ENCODE measurements around the gene DYNLL2. TPM values are rescaled to one million over a fixed set of nuclear protein-coding genes. Genes with fewer than 3 reads are reported as not detected.
"Not testable (repeated sequence)": the region's sequence is repeated elsewhere in the genome, so short reads cannot be mapped to it uniquely, and the experiment has no call there.

Gene DYNLL2
- polyA plus RNA-seq (2013, experiment 1 of 2): 39.2 TPM
- polyA plus RNA-seq (2013, experiment 2 of 2): 45.1 TPM

GRCh38 chr17:58082870-58083490 is at the start of gene DYNLL2:
TSS of gene DYNLL2 (plus strand) at chr17:58083419. CDS start at chr17:58087091, 3,672 bp downstream.
- Histone ChIP-seq H3K27ac (ENCODE audit: low read depth, low read length) (peak within 1 kb of the TSS; percentile 86), H3K27me3 (ENCODE audit: insufficient read depth, low read length) (no peaks in the 10 kb centered on the region), H3K9me3 (ENCODE audit: insufficient read depth, low read depth, low read length) (no peaks in the 10 kb centered on the region), H3K9ac (ENCODE audit: low read depth, low read length) (peak within 1 kb of the TSS; percentile 88), H3K36me3 (ENCODE audit: insufficient read depth, low read length) (peaks cover 32% of the 10 kb centered on the region), H3K4me1 (ENCODE audit: insufficient read depth, low read length) (peaks cover 28% of the 10 kb centered on the region), H3K4me3 (ENCODE audit: low read length) (peak within 1 kb of the TSS; percentile 90)
- under 1% methylated on average over 40 of the region's 45 CpGs for WGBS

DNA sequence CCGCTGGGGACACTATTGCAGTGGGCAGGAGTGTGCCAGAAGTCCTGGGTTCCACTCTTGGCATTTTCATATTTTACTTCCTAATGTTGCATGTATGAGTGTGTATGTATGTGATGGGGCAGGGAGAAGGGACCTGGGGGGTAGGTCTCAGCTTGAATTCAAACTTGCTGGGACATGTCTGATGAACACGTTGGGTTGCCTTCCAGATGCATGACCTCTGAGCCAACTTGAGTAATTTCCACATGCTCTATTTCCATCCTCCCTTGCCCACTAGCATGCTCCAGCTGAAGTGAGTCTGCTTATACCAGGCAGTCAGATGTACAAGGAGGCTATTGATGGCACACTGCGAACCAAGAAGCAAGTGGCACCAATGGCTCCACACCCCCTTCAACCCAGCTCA is 43.2 kb upstream of the DYNLL2 start:
- no peaks in the 10 kb centered on the region for H3K36me3 ChIP-seq (ENCODE audit: insufficient read depth, low read length)
- no peaks in the 10 kb centered on the region for H3K9me3 ChIP-seq (ENCODE audit: insufficient read depth, low read depth, low read length)
- no peak overlapping the region for H3K9ac ChIP-seq (ENCODE audit: low read depth, low read length)
- H3K27ac ChIP-seq (ENCODE audit: low read depth, low read length): no peak overlapping the region
- WGBS: 97% methylated on average over 3 of the region's 3 CpGs
- no peak overlapping the region for H3K4me3 ChIP-seq (ENCODE audit: low read length)
- no peaks in the 10 kb centered on the region for H3K27me3 ChIP-seq (ENCODE audit: insufficient read depth, low read length)
- H3K4me1 ChIP-seq (ENCODE audit: insufficient read depth, low read length): no peaks in the 10 kb centered on the region

DNA sequence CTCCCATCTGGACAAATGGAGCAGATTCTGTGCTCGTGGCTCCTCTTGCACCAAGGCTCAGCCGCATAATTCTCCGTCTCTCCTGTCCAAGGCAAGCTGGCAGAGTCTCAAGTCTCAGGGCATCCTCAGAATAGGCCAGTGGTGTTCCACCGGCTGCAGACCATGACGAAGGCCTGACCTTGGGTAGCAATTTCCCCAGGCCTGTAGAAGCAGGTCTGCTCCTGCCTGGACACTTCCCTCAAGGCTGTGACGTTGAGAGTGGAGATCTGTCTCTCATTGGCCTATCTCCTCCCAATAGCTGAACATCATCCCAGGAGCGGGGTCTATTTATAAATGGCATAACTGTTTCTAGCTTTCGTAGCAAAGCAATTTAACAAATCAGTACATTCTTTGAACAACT is 42.8 kb upstream of the DYNLL2 start:
- WGBS: 93% methylated on average over 8 of the region's 8 CpGs
- Histone ChIP-seq H3K27ac (ENCODE audit: low read depth, low read length) (no peak overlapping the region), H3K9ac (ENCODE audit: low read depth, low read length) (no peak overlapping the region), H3K36me3 (ENCODE audit: insufficient read depth, low read length) (no peaks in the 10 kb centered on the region), H3K4me1 (ENCODE audit: insufficient read depth, low read length) (no peaks in the 10 kb centered on the region), H3K27me3 (ENCODE audit: insufficient read depth, low read length) (no peaks in the 10 kb centered on the region), H3K4me3 (ENCODE audit: low read length) (no peak overlapping the region), H3K9me3 (ENCODE audit: insufficient read depth, low read depth, low read length) (no peaks in the 10 kb centered on the region)

DNA sequence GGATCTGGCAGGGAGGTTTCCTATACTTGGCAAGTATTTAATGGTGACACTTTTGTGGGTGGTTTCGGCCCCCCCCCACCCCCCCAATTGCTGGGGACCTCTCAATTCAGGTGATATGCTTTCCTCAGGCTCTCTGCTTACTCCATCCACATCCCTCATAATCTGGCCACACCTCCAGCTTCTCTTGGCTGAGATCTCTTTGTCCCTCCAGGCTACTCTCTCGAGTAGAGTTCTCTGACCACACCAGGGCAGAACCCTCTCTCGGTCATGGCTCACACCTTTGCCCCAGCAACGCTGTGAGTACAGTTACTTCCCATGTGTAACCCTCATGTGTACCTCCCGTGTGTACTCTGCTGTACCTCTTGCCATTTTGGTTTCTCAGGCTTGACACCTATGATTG is 42.1 kb upstream of the DYNLL2 start:
- 83% methylated on average over 4 of the region's 5 CpGs for WGBS

GRCh38 chr17:58043221-58044181 is 39.7 kb upstream of the DYNLL2 start:
- no peak overlapping the region for H3K4me3 ChIP-seq (ENCODE audit: low read length)
- no peaks in the 10 kb centered on the region for H3K9me3 ChIP-seq (ENCODE audit: insufficient read depth, low read depth, low read length)
- H3K9ac ChIP-seq (ENCODE audit: low read depth, low read length): no peak overlapping the region
- 93% methylated on average over 5 of the region's 5 CpGs for WGBS
- no peak overlapping the region for H3K27ac ChIP-seq (ENCODE audit: low read depth, low read length)
- 0 out of 2 replicates have a peak, but pooled peaks cover 6% of the 10 kb centered on the region for H3K4me1 ChIP-seq (ENCODE audit: insufficient read depth, low read length)
- no peaks in the 10 kb centered on the region for H3K27me3 ChIP-seq (ENCODE audit: insufficient read depth, low read length)
- H3K36me3 ChIP-seq (ENCODE audit: insufficient read depth, low read length): no peaks in the 10 kb centered on the region

More for the DNA sequence above, 42.1 kb upstream of the DYNLL2 start:
- Histone ChIP-seq H3K9ac (ENCODE audit: low read depth, low read length) (no peak overlapping the region), H3K4me1 (ENCODE audit: insufficient read depth, low read length) (no peaks in the 10 kb centered on the region), H3K27me3 (ENCODE audit: insufficient read depth, low read length) (no peaks in the 10 kb centered on the region), H3K27ac (ENCODE audit: low read depth, low read length) (no peak overlapping the region), H3K36me3 (ENCODE audit: insufficient read depth, low read length) (no peaks in the 10 kb centered on the region), H3K4me3 (ENCODE audit: low read length) (no peak overlapping the region), H3K9me3 (ENCODE audit: insufficient read depth, low read depth, low read length) (no peaks in the 10 kb centered on the region)

DNA sequence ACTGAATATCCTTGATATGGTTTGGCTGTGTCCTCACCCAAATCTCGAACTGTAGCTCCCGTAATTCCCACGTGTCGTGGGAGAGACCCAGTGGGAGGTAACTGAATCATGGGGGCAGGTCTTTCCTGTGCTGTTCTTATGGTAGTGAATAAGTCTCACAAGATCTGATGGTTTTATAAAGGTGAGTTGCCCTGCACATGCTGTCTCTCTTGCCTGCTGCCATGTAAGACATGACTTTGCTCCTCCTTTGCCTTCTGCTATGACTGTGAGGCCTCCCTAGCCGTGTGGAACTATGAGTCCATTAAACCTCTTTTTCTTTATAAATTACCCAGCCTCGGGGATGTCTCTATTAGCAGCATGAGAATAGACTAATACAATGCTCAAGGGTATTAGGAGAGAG is 39.0 kb upstream of the DYNLL2 start:
- H3K36me3 ChIP-seq (ENCODE audit: insufficient read depth, low read length); H3K27me3 ChIP-seq (ENCODE audit: insufficient read depth, low read length); H3K27ac ChIP-seq (ENCODE audit: low read depth, low read length); H3K4me3 ChIP-seq (ENCODE audit: low read length); H3K4me1 ChIP-seq (ENCODE audit: insufficient read depth, low read length); H3K9me3 ChIP-seq (ENCODE audit: insufficient read depth, low read depth, low read length); H3K9ac ChIP-seq (ENCODE audit: low read depth, low read length): not testable (repeated sequence)
- WGBS: 95% methylated on average over 5 of the region's 6 CpGs

GRCh38 chr17:58046239-58047094 is 36.8 kb upstream of the DYNLL2 start:
- Histone ChIP-seq H3K9me3 (ENCODE audit: insufficient read depth, low read depth, low read length) (no peaks in the 10 kb centered on the region), H3K27ac (ENCODE audit: low read depth, low read length) (no peak overlapping the region), H3K36me3 (ENCODE audit: insufficient read depth, low read length) (no peaks in the 10 kb centered on the region), H3K27me3 (ENCODE audit: insufficient read depth, low read length) (no peaks in the 10 kb centered on the region), H3K4me3 (ENCODE audit: low read length) (no peak overlapping the region), H3K4me1 (ENCODE audit: insufficient read depth, low read length) (0 out of 2 replicates have a peak, but pooled peaks cover 6% of the 10 kb centered on the region), H3K9ac (ENCODE audit: low read depth, low read length) (no peak overlapping the region)
- 45% methylated on average over 17 of the region's 18 CpGs for WGBS

DNA sequence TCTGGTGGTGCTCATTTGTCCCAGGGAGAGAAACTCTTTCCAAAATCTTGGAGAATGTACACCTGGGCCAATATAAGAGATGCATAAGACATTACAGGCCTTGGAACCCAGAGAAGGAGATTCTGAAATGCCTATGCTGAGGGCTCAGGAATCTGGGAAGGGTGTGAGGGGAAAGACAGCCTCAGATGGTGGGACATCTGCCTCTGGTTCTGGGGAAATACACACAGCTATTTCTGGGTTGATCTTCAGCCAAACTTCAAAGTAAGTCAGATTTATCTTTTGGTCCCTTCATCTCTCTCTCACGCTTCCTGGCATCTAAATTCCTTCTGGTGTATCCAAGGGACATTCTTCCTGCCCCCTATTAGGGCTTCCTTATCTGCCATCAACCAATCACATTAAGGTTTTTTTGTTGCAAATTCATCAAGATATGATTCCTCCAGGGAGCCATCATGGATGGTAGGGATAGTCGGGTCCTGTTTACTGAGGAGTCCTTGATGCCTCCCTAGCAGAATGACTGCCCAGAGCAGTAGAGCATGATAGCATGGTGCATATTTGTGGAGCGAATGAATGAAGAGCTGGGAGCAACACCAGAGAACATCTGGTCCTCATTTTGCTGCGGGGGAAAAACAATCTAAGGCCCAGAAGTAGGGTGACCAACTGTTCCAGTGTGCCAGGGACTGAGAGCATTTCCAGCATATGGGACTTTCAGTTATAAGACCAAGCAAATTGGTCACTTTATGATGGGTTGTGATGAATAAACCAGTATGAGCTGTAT is 35.7 kb upstream of the DYNLL2 start:
- 88% methylated on average over 4 of the region's 4 CpGs for WGBS

GRCh38 chr17:58049533-58049932 is 33.7 kb upstream of the DYNLL2 start:
- Histone ChIP-seq H3K4me3 (ENCODE audit: low read length) (no peak overlapping the region), H3K36me3 (ENCODE audit: insufficient read depth, low read length) (no peaks in the 10 kb centered on the region), H3K9me3 (ENCODE audit: insufficient read depth, low read depth, low read length) (no peaks in the 10 kb centered on the region), H3K27ac (ENCODE audit: low read depth, low read length) (no peak overlapping the region), H3K9ac (ENCODE audit: low read depth, low read length) (no peak overlapping the region), H3K4me1 (ENCODE audit: insufficient read depth, low read length) (0 out of 2 replicates have a peak, but pooled peaks cover 6% of the 10 kb centered on the region), H3K27me3 (ENCODE audit: insufficient read depth, low read length) (no peaks in the 10 kb centered on the region)
- WGBS: 94% methylated on average over 4 of the region's 4 CpGs

More for the DNA sequence above, 35.7 kb upstream of the DYNLL2 start:
- Histone ChIP-seq H3K27ac (ENCODE audit: low read depth, low read length) (no peak overlapping the region), H3K27me3 (ENCODE audit: insufficient read depth, low read length) (no peaks in the 10 kb centered on the region), H3K36me3 (ENCODE audit: insufficient read depth, low read length) (no peaks in the 10 kb centered on the region), H3K9ac (ENCODE audit: low read depth, low read length) (no peak overlapping the region), H3K4me3 (ENCODE audit: low read length) (no peak overlapping the region), H3K4me1 (ENCODE audit: insufficient read depth, low read length) (0 out of 2 replicates have a peak, but pooled peaks cover 6% of the 10 kb centered on the region), H3K9me3 (ENCODE audit: insufficient read depth, low read depth, low read length) (no peaks in the 10 kb centered on the region)

- Histone ChIP-seq H3K36me3 (ENCODE audit: insufficient read depth, low read length) (no peaks in the 10 kb centered on the region), H3K27me3 (ENCODE audit: insufficient read depth, low read length) (no peaks in the 10 kb centered on the region), H3K9ac (ENCODE audit: low read depth, low read length) (no peak overlapping the region), H3K4me1 (ENCODE audit: insufficient read depth, low read length) (0 out of 2 replicates have a peak, but pooled peaks cover 6% of the 10 kb centered on the region), H3K9me3 (ENCODE audit: insufficient read depth, low read depth, low read length) (no peaks in the 10 kb centered on the region), H3K27ac (ENCODE audit: low read depth, low read length) (no peak overlapping the region), H3K4me3 (ENCODE audit: low read length) (no peak overlapping the region)
- WGBS: 97% methylated on average over 2 of the region's 2 CpGs
Observed at GRCh38 chr17:58050966-58051365, 32.3 kb upstream of the DYNLL2 start.

Data from HUES64 (cell line).